ENCODE data around the gene DAB2IP. TPM values are rescaled to one million over a fixed set of nuclear protein-coding genes. Genes with fewer than 3 reads are reported as not detected.

DAB2IP gene
- total and polyA plus RNA-seq, 4 donors: 2.3 to 13.1 (median 5.4) TPM

DNA sequence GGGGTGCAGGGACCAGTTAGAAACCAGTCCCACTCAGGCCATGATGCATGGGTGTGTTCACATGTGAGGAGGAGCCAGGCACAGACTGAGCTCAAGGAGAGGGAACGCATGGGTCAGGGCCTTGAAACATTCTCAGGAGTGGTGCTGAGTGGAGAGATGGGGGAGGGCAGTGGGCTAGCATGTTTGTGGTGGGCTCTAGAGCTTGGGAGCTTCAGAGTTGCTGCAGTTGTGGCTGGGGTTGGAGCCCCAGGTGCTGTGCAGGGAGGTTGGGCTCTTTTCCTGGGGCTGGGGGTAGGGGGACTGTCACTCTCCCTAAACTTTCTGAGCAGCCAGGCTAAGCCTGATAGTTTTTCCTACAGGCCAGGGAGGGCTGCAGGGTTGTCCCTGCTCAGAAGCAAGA is 95.4 kb downstream of the DAB2IP start:
- Histone ChIP-seq H3K9ac (ENCODE audit: low read depth in 1 of 2, low read length in 2 of 2) (no peak overlapping the region), H3K4me3 (ENCODE audit: low read depth in 1 of 3, low read length in 3 of 3) (no peak overlapping the region), H3K27me3 (ENCODE audit: control insufficient read depth in 4 of 4, insufficient read depth in 4 of 4, low read length in 3 of 4) (no peaks in the 10 kb centered on the region), H3K27ac (ENCODE audit: low read depth in 1 of 2, low read length in 2 of 2) (no peak overlapping the region), H3K4me1 (ENCODE audit: control insufficient read depth in 4 of 4, insufficient read depth in 4 of 4, low read length in 3 of 4) (peaks cover 4 to 22% (median 14%) of the 10 kb centered on the region in 4 donors), H3K36me3 (ENCODE audit: control insufficient read depth in 4 of 4, insufficient read depth in 3 of 4, low read depth in 1 of 4, low read length in 3 of 4) (no peaks in the 10 kb centered on the region), H3K9me3 (ENCODE audit: control insufficient read depth in 4 of 4, low read length in 3 of 4) (no peaks in the 10 kb centered on the region)
- DNase-seq (ENCODE audit: low spot score): no peak
- TF ChIP-seq HNF4G (IDR thresholded peaks at IDR 0.05): no peak
- no peak for TF ChIP-seq JUND (IDR thresholded peaks at IDR 0.05)
- TF ChIP-seq, protein P1, sequence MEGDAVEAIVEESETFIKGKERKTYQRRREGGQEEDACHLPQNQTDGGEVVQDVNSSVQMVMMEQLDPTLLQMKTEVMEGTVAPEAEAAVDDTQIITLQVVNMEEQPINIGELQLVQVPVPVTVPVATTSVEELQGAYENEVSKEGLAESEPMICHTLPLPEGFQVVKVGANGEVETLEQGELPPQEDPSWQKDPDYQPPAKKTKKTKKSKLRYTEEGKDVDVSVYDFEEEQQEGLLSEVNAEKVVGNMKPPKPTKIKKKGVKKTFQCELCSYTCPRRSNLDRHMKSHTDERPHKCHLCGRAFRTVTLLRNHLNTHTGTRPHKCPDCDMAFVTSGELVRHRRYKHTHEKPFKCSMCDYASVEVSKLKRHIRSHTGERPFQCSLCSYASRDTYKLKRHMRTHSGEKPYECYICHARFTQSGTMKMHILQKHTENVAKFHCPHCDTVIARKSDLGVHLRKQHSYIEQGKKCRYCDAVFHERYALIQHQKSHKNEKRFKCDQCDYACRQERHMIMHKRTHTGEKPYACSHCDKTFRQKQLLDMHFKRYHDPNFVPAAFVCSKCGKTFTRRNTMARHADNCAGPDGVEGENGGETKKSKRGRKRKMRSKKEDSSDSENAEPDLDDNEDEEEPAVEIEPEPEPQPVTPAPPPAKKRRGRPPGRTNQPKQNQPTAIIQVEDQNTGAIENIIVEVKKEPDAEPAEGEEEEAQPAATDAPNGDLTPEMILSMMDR (IDR thresholded peaks at IDR 0.05; ENCODE audit: low read depth, low read length, missing input control): no peak
- TF ChIP-seq, protein P2, sequence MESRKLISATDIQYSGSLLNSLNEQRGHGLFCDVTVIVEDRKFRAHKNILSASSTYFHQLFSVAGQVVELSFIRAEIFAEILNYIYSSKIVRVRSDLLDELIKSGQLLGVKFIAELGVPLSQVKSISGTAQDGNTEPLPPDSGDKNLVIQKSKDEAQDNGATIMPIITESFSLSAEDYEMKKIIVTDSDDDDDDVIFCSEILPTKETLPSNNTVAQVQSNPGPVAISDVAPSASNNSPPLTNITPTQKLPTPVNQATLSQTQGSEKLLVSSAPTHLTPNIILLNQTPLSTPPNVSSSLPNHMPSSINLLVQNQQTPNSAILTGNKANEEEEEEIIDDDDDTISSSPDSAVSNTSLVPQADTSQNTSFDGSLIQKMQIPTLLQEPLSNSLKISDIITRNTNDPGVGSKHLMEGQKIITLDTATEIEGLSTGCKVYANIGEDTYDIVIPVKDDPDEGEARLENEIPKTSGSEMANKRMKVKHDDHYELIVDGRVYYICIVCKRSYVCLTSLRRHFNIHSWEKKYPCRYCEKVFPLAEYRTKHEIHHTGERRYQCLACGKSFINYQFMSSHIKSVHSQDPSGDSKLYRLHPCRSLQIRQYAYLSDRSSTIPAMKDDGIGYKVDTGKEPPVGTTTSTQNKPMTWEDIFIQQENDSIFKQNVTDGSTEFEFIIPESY (IDR thresholded peaks at IDR 0.05): no peak
- TF ChIP-seq, protein P3, sequence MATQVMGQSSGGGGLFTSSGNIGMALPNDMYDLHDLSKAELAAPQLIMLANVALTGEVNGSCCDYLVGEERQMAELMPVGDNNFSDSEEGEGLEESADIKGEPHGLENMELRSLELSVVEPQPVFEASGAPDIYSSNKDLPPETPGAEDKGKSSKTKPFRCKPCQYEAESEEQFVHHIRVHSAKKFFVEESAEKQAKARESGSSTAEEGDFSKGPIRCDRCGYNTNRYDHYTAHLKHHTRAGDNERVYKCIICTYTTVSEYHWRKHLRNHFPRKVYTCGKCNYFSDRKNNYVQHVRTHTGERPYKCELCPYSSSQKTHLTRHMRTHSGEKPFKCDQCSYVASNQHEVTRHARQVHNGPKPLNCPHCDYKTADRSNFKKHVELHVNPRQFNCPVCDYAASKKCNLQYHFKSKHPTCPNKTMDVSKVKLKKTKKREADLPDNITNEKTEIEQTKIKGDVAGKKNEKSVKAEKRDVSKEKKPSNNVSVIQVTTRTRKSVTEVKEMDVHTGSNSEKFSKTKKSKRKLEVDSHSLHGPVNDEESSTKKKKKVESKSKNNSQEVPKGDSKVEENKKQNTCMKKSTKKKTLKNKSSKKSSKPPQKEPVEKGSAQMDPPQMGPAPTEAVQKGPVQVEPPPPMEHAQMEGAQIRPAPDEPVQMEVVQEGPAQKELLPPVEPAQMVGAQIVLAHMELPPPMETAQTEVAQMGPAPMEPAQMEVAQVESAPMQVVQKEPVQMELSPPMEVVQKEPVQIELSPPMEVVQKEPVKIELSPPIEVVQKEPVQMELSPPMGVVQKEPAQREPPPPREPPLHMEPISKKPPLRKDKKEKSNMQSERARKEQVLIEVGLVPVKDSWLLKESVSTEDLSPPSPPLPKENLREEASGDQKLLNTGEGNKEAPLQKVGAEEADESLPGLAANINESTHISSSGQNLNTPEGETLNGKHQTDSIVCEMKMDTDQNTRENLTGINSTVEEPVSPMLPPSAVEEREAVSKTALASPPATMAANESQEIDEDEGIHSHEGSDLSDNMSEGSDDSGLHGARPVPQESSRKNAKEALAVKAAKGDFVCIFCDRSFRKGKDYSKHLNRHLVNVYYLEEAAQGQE (IDR thresholded peaks at IDR 0.05): no peak
- TF ChIP-seq SP1 (IDR thresholded peaks at IDR 0.05): no peak
- no peak for TF ChIP-seq GABPA (IDR thresholded peaks at IDR 0.05 in 1 of 2, conservative IDR thresholded peaks at IDR 0.05 in 1 of 2)
- no peak for TF ChIP-seq YY1 (IDR thresholded peaks at IDR 0.05)
- TF ChIP-seq HNF4A (conservative IDR thresholded peaks at IDR 0.05): no peak
- no peak for TF ChIP-seq EGR1 (IDR thresholded peaks at IDR 0.05; ENCODE audit: low read depth in 2 of 2)
- no peak for TF ChIP-seq FOXA1 (IDR thresholded peaks at IDR 0.05)
- TF ChIP-seq RXRA (IDR thresholded peaks at IDR 0.05): no peak
- TF ChIP-seq, protein P4, sequence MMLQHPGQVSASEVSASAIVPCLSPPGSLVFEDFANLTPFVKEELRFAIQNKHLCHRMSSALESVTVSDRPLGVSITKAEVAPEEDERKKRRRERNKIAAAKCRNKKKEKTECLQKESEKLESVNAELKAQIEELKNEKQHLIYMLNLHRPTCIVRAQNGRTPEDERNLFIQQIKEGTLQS (IDR thresholded peaks at IDR 0.05): no peak
- TF ChIP-seq FOXA2 (IDR thresholded peaks at IDR 0.05): no peak
- TF ChIP-seq, protein P5, sequence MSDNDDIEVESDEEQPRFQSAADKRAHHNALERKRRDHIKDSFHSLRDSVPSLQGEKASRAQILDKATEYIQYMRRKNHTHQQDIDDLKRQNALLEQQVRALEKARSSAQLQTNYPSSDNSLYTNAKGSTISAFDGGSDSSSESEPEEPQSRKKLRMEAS (IDR thresholded peaks at IDR 0.05): no peak
- TF ChIP-seq TAF1 (conservative IDR thresholded peaks at IDR 0.05): no peak
- TF ChIP-seq NR2F2 (IDR thresholded peaks at IDR 0.05): no peak
- WGBS: 79% methylated on average over 1 of the region's 1 CpG

DNA sequence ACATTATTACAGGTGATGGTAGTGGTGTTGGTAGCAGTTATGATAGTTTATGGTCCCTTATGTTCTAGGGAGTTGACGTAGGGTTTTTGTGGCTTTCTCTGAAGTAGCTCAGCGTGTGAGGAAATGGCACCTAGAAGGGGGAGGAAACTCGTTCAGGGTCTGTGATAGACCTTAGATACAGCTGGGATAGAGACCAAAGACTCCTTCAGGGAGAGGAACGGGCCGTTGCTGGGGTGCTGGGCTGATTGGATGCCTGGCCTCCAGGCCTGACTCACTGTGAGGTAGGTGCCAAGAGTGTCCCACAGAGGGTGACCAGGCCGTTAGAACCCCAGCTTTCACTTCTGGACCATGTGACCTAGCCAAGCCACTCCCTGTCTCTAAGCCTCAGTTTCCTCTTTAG is 96.6 kb downstream of the DAB2IP start:
- Histone ChIP-seq H3K9ac (ENCODE audit: low read depth in 1 of 2, low read length in 2 of 2) (no peak overlapping the region), H3K9me3 (ENCODE audit: control insufficient read depth in 4 of 4, low read length in 3 of 4) (no peaks in the 10 kb centered on the region), H3K36me3 (ENCODE audit: control insufficient read depth in 4 of 4, insufficient read depth in 3 of 4, low read depth in 1 of 4, low read length in 3 of 4) (no peaks in the 10 kb centered on the region), H3K4me3 (ENCODE audit: low read depth in 1 of 3, low read length in 3 of 3) (no peak overlapping the region), H3K4me1 (ENCODE audit: control insufficient read depth in 4 of 4, insufficient read depth in 4 of 4, low read length in 3 of 4) (peaks cover 4 to 19% (median 14%) of the 10 kb centered on the region in 4 donors), H3K27me3 (ENCODE audit: control insufficient read depth in 4 of 4, insufficient read depth in 4 of 4, low read length in 3 of 4) (no peaks in the 10 kb centered on the region), H3K27ac (ENCODE audit: low read depth in 1 of 2, low read length in 2 of 2) (no peak overlapping the region)
- 71% methylated on average over 6 of the region's 6 CpGs for WGBS
- no peak for DNase-seq (ENCODE audit: low spot score)
- no peak for TF ChIP-seq RAD21 (IDR thresholded peaks at IDR 0.05)
- TF ChIP-seq HNF4A (conservative IDR thresholded peaks at IDR 0.05): no peak
- TF ChIP-seq HNF4G (IDR thresholded peaks at IDR 0.05): no peak
- TF ChIP-seq, protein P1 (IDR thresholded peaks at IDR 0.05; ENCODE audit: low read depth, low read length, missing input control): no peak
- no peak for TF ChIP-seq FOXA1 (IDR thresholded peaks at IDR 0.05)
- TF ChIP-seq, protein P5 (IDR thresholded peaks at IDR 0.05): no peak
- TF ChIP-seq RXRA (IDR thresholded peaks at IDR 0.05): no peak
- TF ChIP-seq, protein P3 (IDR thresholded peaks at IDR 0.05): no peak
- TF ChIP-seq TAF1 (conservative IDR thresholded peaks at IDR 0.05): no peak
- no peak for TF ChIP-seq EGR1 (IDR thresholded peaks at IDR 0.05; ENCODE audit: low read depth in 2 of 2)

Data from liver (tissue), 9 donors.